Retinal pigment epithelial cell (primary cell): ENCODE measurements around the gene ARHGAP32.

Experiments used
- DNase-seq: peaks from one replicate; pipeline ENCODE4 v3.0.0-alpha.2; 2010; ENCODE audit warnings: low read depth
- H3K4me3 ChIP-seq: 2 replicates; pipeline ENCODE4 v1.5.1; 2011; ENCODE audit warnings: mild to moderate bottlenecking, low read length, control low read depth, moderate library complexity
- TF ChIP-seq, protein P1 (sequence below): conservative IDR thresholded peaks from 2 replicates; pipeline ENCODE4 v1.5.1; 2011; ENCODE audit warnings: low read depth, low read length, control low read depth, inconsistent platforms

The ARHGAP32 gene

GRCh38 chr11:129035244-129035643 is 156.9 kb downstream of the ARHGAP32 start:
- TF ChIP-seq, protein P1, sequence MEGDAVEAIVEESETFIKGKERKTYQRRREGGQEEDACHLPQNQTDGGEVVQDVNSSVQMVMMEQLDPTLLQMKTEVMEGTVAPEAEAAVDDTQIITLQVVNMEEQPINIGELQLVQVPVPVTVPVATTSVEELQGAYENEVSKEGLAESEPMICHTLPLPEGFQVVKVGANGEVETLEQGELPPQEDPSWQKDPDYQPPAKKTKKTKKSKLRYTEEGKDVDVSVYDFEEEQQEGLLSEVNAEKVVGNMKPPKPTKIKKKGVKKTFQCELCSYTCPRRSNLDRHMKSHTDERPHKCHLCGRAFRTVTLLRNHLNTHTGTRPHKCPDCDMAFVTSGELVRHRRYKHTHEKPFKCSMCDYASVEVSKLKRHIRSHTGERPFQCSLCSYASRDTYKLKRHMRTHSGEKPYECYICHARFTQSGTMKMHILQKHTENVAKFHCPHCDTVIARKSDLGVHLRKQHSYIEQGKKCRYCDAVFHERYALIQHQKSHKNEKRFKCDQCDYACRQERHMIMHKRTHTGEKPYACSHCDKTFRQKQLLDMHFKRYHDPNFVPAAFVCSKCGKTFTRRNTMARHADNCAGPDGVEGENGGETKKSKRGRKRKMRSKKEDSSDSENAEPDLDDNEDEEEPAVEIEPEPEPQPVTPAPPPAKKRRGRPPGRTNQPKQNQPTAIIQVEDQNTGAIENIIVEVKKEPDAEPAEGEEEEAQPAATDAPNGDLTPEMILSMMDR, result no peak
- no peak for DNase-seq
- no peak overlapping the region for H3K4me3 ChIP-seq

DNA sequence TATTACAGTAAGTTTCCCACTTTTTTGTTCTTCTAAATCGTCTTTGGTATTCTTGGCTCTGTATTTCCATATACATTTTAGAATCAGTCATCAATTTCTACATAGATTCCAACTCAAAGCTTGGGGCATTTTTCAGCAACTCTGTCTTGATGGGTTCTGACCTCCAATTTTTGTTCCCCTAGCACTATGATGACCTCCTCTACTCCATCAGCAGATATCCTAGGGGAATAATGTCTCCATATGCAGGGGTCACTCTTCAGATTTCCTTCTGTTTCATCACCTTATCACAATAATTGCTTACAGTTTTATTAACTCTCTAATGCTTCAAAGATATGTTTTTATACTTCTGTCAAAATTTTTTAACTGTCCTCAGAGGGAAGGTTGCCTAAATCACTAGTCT is 158.1 kb downstream of the ARHGAP32 start:
- no peak overlapping the region for H3K4me3 ChIP-seq
- no peak for DNase-seq
- TF ChIP-seq, protein P1, result no peak

- H3K4me3 ChIP-seq, result no peak overlapping the region
- DNase-seq, result no peak
These were observed 168.0 kb downstream of the ARHGAP32 start for GRCh38 chr11:129023968-129024676.

GRCh38 chr11:129021295-129021694 is 170.8 kb downstream of the ARHGAP32 start:
- TF ChIP-seq, protein P1, result no peak
- DNase-seq, result no peak
- H3K4me3 ChIP-seq, result no peak overlapping the region

More at GRCh38 chr11:129023968-129024676, 168.0 kb downstream of the ARHGAP32 start:
- TF ChIP-seq, protein P1, result no peak

DNA sequence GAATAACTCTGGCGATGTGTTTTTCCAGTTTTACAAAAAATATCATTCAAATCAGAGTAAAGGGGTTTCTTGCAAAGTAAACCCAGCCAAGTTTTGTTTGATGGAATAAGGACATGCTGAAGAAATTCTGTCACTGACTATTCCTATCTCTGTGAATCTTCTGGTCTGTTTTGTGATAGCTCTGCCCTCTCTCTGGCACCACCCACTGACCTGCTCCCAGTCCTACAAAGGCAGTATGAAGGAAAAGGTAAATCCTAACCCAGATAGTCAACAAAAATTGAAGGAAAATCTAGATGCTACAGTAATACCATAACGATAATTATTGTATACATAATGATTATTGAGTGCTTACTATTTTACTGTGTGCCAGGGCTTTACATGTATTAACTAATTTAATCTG is 173.1 kb downstream of the ARHGAP32 start:
- no peak for DNase-seq
- no peak overlapping the region for H3K4me3 ChIP-seq
- TF ChIP-seq, protein P1, result no peak

GRCh38 chr11:129018126-129018525 is 174.0 kb downstream of the ARHGAP32 start:
- TF ChIP-seq, protein P1, result no peak
- no peak overlapping the region for H3K4me3 ChIP-seq
- DNase-seq, result no peak
